Measurements from ENCODE around the gene OCEL1. TPM values are rescaled to one million over a fixed set of nuclear protein-coding genes. Genes with fewer than 3 reads are reported as not detected.

The OCEL1 gene
- total and polyA plus RNA-seq, 2 of the 13 experiments (the other 11 are each of a cell fraction or from before 2014, with no cell fraction given): 10.6 to 17.2 TPM

DNA sequence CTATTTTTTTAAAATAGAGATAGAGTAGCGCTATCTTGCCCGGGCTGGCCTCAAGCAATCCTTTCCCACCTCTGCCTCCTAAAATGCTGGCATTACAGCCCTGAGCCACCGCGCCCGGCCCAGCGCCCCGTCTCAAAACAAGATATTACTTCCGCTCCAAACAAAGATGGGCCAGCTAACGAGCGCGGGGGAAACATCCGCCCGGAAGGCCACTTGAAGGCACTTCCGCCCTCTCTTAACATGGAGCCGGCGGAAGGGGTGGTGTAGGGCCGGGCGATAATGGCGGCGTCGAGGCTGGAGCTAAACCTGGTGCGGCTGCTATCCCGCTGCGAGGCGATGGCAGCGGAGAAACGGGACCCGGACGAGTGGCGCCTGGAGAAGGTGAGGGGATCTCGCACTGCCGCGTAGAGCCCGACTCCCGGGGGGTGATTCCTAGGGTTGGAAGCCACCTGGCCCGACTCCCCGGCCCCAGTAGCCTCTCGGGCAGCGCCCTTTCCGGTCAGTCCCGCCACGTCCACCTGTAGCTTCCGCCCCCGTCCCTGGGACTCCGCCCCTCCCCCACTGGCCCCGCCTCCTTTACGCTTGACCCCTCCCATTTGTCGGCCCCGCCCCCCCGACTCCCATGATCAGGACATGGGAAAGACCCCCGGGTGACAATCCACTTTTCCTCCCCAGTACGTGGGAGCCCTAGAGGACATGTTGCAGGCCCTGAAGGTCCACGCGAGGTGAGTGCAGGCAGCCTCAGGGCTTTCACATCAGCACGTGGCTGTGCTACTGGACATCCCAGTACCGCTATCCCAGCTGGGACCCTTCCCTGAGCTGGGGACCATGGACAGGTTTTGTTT is 10.7 kb upstream of the OCEL1 start, which contains the start of gene USE1 (continued):
- TF ChIP-seq ISX (CRISPR knock-in tag; conservative IDR thresholded peaks at IDR 0.05) (no peak), ZNF644 (CRISPR knock-in tag; IDR thresholded peaks at IDR 0.05; ENCODE audit: low read depth) (no peak), ATF7 (IDR thresholded peaks at IDR 0.05) (no peak), ATF7 (CRISPR knock-in tag; IDR thresholded peaks at IDR 0.05) (no peak), DR1 (CRISPR knock-in tag; IDR thresholded peaks at IDR 0.05) (no peak), ZNF740 (CRISPR knock-in tag; IDR thresholded peaks at IDR 0.05) (peak; percentile 25; the same call in 1 of the 2 replicates), NR2F6 (IDR thresholded peaks at IDR 0.05) (peak; percentile 31; the same call in 1 of the 2 replicates), NR2F6 (CRISPR knock-in tag; IDR thresholded peaks at IDR 0.05) (peak; percentile 44; the same call in 1 of the 2 replicates), ZNF792 (CRISPR knock-in tag; IDR thresholded peaks at IDR 0.05) (no peak), ZNF777 (CRISPR knock-in tag; IDR thresholded peaks at IDR 0.05) (peak; percentile 77; the same call in 1 of the 2 replicates), CENPX (CRISPR knock-in tag; IDR thresholded peaks at IDR 0.05) (no peak), PITX1 (CRISPR knock-in tag; IDR thresholded peaks at IDR 0.05) (no peak; the same call in 1 of the 2 replicates), AKAP8 (CRISPR knock-in tag; IDR thresholded peaks at IDR 0.05) (no peak), PHF21A (CRISPR knock-in tag; IDR thresholded peaks at IDR 0.05) (peak; percentile 77; the same call in 1 of the 2 replicates), ZBTB21 (CRISPR knock-in tag; IDR thresholded peaks at IDR 0.05) (0 out of 2 replicates have a peak, but pooled peaks have one; percentile 16), NCOA1 (CRISPR knock-in tag; IDR thresholded peaks at IDR 0.05) (no peak), ZNF567 (CRISPR knock-in tag; IDR thresholded peaks at IDR 0.05; ENCODE audit: borderline replicate concordance) (no peak), ZNF761 (CRISPR knock-in tag; conservative IDR thresholded peaks at IDR 0.05) (peak; percentile 29; the same call in 1 of the 2 replicates), ZNF160 (CRISPR knock-in tag; IDR thresholded peaks at IDR 0.05) (peak; percentile 60; the same call in 1 of the 2 replicates), HOXA5 (CRISPR knock-in tag; IDR thresholded peaks at IDR 0.05) (peak; percentile 71; the same call in 1 of the 2 replicates), ATM (IDR thresholded peaks at IDR 0.05; ENCODE audit: borderline replicate concordance) (no peak), KLF9 (CRISPR knock-in tag; IDR thresholded peaks at IDR 0.05; ENCODE audit: low read depth) (0 out of 2 replicates have a peak, but pooled peaks have one; percentile 42), NCOA5 (CRISPR knock-in tag; IDR thresholded peaks at IDR 0.05) (no peak), STAT5B (CRISPR knock-in tag; IDR thresholded peaks at IDR 0.05) (no peak), HDAC2 (CRISPR knock-in tag; IDR thresholded peaks at IDR 0.05) (peak; percentile 63), ZKSCAN5 (CRISPR knock-in tag; IDR thresholded peaks at IDR 0.05) (no peak)
- TF ChIP-seq, protein P1, sequence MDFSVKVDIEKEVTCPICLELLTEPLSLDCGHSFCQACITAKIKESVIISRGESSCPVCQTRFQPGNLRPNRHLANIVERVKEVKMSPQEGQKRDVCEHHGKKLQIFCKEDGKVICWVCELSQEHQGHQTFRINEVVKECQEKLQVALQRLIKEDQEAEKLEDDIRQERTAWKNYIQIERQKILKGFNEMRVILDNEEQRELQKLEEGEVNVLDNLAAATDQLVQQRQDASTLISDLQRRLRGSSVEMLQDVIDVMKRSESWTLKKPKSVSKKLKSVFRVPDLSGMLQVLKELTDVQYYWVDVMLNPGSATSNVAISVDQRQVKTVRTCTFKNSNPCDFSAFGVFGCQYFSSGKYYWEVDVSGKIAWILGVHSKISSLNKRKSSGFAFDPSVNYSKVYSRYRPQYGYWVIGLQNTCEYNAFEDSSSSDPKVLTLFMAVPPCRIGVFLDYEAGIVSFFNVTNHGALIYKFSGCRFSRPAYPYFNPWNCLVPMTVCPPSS (IDR thresholded peaks at IDR 0.05): no peak
- TF ChIP-seq, protein P2, sequence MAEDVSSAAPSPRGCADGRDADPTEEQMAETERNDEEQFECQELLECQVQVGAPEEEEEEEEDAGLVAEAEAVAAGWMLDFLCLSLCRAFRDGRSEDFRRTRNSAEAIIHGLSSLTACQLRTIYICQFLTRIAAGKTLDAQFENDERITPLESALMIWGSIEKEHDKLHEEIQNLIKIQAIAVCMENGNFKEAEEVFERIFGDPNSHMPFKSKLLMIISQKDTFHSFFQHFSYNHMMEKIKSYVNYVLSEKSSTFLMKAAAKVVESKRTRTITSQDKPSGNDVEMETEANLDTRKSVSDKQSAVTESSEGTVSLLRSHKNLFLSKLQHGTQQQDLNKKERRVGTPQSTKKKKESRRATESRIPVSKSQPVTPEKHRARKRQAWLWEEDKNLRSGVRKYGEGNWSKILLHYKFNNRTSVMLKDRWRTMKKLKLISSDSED (CRISPR knock-in tag; IDR thresholded peaks at IDR 0.05): no peak
- TF ChIP-seq, protein P3, sequence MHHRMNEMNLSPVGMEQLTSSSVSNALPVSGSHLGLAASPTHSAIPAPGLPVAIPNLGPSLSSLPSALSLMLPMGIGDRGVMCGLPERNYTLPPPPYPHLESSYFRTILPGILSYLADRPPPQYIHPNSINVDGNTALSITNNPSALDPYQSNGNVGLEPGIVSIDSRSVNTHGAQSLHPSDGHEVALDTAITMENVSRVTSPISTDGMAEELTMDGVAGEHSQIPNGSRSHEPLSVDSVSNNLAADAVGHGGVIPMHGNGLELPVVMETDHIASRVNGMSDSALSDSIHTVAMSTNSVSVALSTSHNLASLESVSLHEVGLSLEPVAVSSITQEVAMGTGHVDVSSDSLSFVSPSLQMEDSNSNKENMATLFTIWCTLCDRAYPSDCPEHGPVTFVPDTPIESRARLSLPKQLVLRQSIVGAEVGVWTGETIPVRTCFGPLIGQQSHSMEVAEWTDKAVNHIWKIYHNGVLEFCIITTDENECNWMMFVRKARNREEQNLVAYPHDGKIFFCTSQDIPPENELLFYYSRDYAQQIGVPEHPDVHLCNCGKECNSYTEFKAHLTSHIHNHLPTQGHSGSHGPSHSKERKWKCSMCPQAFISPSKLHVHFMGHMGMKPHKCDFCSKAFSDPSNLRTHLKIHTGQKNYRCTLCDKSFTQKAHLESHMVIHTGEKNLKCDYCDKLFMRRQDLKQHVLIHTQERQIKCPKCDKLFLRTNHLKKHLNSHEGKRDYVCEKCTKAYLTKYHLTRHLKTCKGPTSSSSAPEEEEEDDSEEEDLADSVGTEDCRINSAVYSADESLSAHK (CRISPR knock-in tag; IDR thresholded peaks at IDR 0.05; ENCODE audit: borderline replicate concordance): no peak

Data from HepG2 (cell line).